Measurements from ENCODE around the gene BBS12.
"Not testable (repeated sequence)": the region's sequence is repeated elsewhere in the genome, so short reads cannot be mapped to it uniquely, and the experiment has no call there.

The BBS12 gene

DNA sequence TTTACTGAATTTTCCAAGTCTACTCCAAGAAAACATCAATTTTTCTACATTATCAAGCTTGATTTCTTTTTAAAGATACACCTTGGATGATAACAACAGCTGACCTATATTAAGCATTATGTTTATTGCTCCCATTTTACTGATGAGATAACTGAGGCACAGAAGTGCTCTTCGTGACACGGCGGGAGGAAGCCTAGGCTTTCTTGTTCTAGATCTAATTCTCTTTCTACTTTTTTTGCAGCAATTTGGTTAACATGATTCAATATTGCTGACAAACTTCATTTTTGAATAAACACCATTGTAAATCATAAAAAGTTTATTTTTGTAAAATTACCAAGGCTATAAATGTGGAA, 33.8 kb downstream of the BBS12 start:
- DNase-seq: no peak

DNA sequence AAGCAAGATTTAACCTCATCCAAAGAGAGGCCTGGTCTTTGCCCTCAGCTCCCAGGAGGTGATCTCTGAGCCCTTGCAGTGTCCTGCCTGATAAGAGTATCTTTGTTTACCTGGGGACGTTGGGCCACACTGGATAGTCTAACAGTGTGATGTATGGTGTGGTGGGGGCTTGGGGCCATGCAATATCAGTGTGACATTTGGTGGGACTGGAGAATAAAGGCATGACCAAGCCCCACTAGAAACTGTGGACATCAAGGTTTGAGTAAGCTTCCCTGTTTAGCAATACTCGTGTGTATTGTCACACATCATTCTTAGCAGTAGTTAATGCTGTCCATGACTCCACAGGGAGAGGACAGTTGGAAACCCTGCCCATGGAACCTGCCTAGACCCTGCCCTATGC, 34.4 kb downstream of the BBS12 start:
- no peak for DNase-seq

DNA sequence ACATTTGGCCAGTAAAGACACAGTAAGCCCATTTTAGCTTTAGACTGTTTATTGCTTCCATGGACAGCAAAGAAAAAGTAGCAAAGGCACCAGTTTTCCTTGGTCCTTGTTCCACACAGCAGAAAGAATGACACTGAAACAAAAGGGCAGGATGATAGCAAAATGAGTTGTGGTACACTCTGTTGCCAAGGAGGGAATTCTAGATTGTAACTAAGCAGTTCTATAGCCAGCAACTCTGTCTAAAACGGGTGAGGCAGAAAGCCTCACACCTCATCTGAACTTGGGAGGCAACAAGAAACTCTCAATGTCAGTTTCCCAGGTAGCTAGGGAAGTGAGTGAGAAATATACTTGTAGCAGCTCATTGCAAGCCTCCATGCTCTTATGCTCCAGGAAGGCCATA, 39.2 kb downstream of the BBS12 start:
- DNase-seq: no peak

DNA sequence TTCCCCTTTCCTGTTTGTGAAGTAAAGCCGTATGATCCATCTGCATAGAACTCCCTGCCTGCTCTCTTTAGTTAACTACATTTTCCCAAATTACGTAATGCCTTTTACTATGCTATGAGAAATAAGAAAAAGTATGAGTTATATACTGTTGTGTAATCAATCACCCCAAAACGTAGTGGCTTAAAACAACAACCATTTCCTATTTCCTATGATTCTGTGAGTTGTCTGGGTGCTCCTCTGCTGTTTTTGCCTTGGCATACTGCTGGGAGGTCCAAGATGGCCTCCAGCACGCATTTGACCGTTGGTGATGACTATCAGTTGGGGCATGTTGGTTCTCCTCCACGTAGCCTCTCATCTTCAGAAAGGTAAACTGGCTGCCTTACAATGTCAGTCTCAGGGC, 39.8 kb downstream of the BBS12 start:
- peak; percentile 65 for DNase-seq

DNA sequence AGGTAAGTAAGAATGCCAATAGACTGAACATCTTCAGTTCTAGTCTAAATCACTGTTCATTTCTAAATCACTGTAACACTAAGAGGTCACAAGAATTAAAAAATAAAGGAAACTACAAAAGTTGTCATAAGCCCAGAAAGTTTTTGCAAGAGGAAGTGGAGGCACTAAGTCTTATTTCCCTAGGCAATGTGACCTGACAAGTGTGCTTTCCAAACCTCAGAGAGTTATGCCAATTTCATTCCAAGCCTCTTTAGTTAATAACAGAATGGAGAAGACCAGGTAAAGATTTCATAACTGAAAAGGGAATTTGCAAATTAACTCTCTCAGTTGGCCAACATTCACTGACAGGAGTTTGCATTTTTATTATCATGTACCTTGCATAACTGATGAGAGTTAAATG, 40.5 kb downstream of the BBS12 start:
- DNase-seq: no peak

DNA sequence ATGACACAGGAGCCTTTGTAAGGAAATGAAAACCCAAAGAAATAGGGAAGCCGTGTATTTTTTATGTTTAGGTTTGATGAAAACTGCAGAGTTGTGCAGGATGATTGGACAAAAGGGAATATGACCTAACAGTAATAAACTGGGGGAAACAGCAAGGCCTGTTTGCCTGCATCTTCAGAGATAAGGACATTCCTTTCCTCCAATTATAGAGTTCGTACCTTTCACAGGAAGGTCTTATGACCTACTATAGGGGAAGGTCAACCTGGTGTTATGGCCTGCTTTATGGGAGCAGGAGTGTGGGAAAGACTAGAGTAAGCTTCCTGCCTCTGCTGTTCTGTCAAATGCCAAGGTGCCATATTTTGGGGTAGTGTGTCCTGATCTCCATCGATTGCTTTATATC, 42.5 kb downstream of the BBS12 start:
- DNase-seq: no peak

DNA sequence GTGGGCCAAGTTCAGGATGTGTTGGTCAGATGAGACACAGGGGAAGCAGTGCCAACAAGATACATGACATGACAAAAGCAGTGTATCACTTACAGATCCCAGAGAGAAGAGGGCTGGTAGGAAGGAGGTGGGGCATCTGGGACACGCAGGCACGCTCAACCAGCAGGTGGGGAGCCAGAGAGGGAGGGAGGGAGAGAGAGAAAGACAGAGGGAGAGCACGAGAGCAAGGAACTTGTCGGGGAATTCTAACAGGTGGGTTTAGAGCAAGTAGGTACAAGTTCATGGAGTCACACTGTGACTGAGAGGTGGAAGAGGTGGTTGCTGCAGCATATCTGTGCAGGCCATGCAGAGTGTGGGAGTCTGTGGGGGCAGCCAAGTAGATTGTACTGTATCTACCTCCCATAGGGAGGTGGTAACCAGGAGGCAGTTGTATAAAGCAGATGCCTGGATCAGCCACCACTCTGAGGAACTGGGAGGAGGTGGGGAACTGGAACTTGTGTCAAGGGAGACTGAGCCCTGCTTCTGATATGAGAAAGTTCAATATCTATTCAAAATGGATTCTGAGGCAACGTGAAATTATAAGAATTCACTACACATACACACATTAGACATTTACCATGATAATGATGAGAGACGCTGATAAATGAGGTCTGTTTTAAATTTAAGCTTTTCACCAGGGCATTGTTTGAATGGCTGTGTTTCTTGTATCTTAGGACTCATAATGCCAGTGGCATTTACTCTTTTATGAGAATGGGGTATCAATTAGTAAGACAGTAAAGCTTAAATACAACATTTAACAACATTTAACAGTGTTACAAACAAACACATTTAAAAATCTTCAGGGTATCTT, 43.7 kb downstream of the BBS12 start:
- no peak for DNase-seq

DNA sequence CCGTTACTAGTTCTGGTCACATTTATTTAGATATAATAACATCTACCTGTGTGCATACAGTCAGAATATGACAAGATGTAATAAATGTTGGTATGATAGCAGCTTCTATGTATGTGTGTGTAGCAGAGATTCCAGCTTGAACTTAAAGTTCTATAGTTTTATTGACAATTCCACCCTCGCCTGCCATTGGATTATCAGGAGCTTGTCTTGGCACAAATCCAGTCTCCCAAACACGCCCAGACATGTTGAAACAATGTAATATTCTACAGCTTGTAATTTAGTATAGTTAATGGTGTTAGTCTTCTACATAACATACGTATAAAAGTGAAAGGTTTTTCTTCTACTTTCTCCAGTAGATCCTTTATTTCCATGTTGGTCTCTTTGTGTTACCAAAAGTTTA, 44.4 kb downstream of the BBS12 start:
- no peak for DNase-seq

DNA sequence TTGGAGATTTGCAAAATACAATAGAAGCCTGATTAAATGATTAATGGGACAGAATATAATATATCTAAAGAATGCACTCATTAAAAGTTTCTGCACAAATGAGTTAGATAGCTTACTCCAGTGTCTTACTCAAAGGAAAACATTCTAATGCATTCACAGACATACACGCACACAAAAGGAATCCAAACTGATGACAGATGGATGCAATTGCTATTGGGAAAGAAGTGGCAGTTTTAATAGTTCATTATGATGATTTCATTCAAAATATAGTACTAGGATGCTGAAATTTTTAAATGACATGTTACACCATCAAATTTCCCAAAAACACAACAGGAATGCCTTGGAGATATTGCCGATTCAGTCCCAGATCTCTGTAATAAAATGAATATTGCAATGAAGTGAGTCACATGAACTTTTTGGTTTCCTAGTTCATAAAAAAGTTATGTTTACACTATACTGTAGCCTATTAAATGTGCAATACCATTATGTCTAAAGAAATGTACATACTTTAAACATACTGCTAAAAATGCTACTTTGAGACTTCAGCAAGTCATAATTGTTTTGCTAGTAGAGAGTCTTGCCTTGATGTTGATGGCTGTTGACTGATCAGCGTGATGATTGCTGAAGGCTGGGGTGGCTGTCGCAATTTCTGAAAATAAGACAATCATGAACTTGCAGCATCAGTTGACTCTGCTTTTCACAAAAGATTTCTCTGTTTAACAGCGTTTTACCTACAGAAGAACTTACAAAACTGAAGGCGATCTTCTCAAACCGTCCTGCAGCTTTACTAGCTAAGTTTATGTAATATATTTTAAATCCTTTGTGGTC, 45.6 kb downstream of the BBS12 start:
- no peak for DNase-seq

DNA sequence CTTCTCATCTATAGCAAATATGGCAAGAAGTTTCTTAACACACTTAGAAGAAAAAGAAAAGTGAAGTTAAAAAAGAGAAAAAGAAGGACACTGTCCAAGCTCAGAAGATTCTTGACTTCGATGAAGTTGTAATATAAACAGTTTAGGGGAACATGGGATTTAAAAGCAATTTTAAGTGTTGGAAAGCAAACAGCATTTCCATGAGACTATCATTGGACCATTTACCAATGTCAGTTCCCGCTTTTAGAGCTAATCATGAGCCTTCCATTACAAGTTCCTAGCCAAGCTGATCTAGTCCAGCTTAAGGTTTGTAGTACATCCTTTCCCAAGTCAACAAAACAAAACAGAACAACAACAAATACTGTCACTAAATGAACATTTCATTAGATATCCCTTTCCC, 49.0 kb downstream of the BBS12 start:
- no peak for DNase-seq

DNA sequence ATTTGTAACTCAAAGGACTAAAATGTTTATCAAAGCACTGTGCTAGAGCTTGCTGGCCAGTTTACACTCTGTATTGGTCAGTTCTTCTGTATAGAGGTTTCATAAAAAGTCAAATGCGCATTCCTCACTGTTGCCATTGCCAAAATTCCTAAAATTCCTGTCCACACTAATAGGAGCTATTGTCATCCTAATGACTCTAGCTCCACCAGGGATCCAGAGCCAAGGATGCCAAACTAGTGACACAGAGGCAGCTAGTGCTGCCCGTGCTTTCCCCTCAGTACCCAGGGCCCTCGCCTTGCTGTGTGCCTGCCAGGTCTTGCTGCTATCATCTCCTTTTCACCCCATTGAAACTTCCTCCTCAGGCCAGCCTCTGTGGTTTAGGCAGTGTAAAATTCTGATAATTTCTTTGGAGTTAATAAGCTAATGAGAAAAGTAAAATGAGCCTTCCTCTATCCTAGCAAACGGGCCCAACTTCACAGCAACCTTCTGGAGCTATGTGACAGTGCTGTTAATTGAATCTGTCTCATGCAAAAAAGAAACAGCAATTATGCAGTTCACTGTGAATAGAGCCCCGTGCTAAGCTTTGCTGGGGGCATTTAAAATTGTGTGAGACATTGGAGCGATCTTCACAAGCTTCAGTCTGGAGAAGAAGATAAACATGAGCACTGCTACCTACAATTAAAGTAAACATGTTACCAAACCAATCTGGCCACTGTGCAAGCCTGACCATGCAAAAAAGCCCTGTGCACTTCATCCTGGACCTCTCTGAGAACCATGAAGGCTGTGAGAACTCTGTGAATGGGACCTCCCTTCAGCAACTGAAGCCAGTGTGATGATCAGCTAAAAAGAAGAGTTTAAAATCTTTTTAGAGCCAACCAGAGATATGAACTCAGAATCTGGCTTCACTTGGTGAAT, 51.1 kb downstream of the BBS12 start:
- peak; percentile 98 for DNase-seq

DNA sequence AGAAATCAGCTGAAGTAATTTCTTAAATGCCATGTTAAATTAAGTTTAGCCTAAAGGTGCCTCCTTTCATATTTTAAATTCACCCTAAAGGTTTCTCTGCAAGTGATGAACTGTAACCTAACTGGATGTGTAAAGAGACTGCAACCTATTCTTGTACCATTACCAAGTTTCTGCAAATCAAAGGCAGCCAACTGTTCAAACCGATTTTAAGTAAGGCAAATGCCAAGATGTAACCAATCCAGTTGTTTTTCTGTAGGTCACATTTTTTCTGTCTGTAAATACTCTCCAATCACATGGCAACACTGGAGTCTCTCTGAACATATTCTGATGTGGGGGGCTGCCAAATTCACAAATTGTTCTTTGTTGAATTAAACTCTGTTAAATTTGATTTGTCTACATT, 51.8 kb downstream of the BBS12 start:
- no peak for DNase-seq

DNA sequence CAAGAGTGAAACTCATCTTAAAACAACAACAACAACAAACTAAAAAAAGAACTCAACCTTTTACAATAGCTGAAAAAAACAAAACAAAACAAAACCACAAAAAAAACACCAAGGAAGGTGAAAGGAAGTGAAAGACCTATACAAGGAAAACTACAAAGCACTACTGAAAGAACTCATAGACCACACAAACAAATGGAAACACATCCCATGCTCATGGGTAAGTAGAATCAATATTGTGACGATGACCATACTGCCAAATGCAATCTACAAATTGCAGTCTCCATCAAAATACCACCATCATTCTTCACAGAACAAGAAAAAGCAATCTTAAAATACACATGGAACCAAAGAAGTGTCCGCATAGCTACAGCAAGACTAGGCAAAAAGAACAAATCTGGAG, 52.6 kb downstream of the BBS12 start:
- no peak for DNase-seq

DNA sequence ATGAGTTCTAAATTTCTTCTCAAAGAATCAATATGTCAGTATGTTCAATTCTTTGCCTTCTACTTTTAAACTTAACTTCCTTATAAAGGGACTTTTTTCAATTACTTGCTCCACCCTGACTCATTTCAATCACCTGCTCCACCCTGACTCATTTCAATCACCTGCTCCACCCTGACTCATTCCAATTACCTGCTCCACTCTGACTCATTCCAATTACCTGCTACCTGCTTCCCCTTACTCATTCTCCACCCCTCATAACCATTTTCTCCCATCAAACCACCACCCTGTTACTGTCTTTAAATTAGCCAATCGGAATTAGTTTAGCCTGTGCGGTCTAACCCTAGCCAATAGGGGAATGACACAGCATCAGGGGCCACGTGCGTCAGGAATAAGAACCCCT, 53.8 kb downstream of the BBS12 start:
- DNase-seq: not testable (repeated sequence)

DNA sequence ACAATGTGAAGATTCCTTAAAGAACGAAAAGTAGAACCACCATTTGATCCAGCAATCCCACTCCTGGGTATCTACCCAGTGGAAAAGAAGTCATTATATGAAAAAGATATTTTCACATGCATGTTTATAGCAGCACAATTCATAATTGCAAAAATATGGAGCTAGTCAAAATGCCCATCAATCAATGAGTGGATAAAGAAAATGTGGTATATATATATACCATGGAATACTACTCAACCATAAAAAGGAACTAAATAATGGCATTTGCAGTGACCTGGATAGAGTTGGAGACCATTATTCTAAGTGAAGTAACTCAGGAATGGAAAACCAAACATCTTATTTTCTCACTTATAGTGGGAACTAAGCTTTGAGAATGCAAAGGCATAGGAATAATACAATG, 54.4 kb downstream of the BBS12 start:
- not testable (repeated sequence) for DNase-seq

DNA sequence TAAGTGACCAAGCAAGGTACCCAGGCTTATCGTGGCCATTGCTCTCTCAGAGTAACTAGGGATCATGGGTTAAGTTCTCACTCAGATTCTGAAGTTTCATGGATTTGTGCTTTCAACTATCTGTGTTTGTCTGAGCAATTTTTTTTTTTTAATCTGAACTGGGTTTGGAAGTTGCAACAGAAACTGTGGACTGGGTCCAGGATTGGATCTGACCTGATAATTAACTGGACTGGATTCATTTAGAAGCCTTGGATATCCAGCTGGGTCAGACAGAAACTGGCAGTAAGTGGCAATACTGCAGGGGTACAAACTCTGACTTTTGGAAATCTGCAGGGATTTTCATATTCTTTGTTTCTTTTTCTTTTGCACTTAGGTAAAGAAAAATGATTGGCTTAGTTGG, 55.4 kb downstream of the BBS12 start:
- no peak for DNase-seq

DNA sequence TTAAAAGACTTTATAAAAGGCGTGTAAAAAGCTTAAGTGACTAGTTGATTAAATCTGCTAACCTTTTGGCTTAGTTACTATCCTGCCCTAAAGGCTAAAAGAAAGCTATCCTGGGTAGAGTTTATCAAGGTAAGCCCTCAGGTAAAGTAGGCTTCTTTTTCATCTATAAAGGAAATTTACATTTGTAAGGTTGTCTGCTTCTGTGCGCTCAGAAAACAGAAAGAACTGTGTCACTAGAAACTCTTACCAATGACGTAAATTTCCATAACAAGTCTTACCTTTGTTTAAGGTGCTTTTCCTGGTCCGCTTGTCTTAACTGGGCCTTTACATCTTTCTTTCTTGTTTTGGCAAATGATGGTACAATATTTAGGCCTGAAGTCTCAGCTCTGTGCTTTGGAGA, 56.4 kb downstream of the BBS12 start:
- DNase-seq: no peak

DNA sequence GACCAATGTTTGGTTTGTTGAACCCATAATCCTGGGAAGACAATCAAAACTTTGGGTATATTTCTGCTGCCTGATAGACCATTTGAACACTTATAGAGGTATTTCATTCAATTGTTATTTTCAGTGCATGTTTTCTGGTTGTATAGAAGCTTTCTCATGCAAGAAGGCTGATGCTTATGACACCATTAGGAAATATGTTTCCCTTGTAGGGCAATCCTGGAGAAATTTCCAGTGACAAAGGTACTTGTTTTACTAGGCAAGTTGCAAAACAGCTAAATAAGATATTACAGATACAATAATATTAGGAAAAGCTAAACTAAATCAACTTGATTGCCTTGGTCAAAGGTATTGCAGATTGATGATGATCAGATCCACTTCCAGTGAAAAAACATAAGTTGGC, 61.3 kb downstream of the BBS12 start:
- DNase-seq: no peak

Measured in NCI-H226 (cell line).